ENCODE data around the gene TMC1. TPM values are rescaled to one million over a fixed set of nuclear protein-coding genes. Genes with fewer than 3 reads are reported as not detected.

TMC1 gene
- total RNA-seq, 1 experiment from 2014 or later: 5.5 TPM

GRCh38 chr9:72779614-72780013, 258.2 kb downstream of the TMC1 start:
- H3F3A ChIP-seq (ENCODE audit: insufficient read depth, low read depth): no peaks in the 10 kb centered on the region
- H3K4me2 ChIP-seq: peak overlapping the region; percentile 11; the same call in 1 of the 2 replicates
- H3K9me3 ChIP-seq (ENCODE audit: insufficient read depth, low read depth): peaks cover 1% of the 10 kb centered on the region; the same call in 1 of the 2 replicates
- TF ChIP-seq EZH2 (IDR thresholded peaks at IDR 0.05; ENCODE audit: low read depth) (no peak), CTCF (conservative IDR thresholded peaks at IDR 0.05) (no peak)
- H3K36me3 ChIP-seq (ENCODE audit: low read depth): no peaks in the 10 kb centered on the region
- no peaks in the 10 kb centered on the region for H3K9me2 ChIP-seq (ENCODE audit: insufficient read depth)
- H3K79me2 ChIP-seq (ENCODE audit: low read depth): no peaks in the 10 kb centered on the region
- no peak overlapping the region for H3K4me3 ChIP-seq
- POLR2A ChIA-PET (ENCODE audit: unreplicated experiment): interaction anchor here (0.6 kb wide), 3 partner anchors 15 to 47 kb away, joined by 4 to 6 read pairs (median 4); no protein-coding TSS in a partner anchor
- H2AFZ ChIP-seq: no peak overlapping the region
- no peaks in the 10 kb centered on the region for H3K27me3 ChIP-seq (ENCODE audit: insufficient read depth, low read depth)
- no TSS peak for BruUV-seq (replicated peaks)
- CTCF ChIA-PET: interaction anchor here (0.6 kb wide), 1 partner anchor 46 kb away, joined by 3 read pairs; no protein-coding TSS in a partner anchor
- H4K20me1 ChIP-seq (ENCODE audit: insufficient read depth): no peaks in the 10 kb centered on the region
- DNase-seq: peak in 1 of 2 experiments; percentile 66
- no peak overlapping the region for H3K27ac ChIP-seq
- intact Hi-C loops (cut with micrococcal nuclease; ENCODE audit: unreplicated experiment): no loop called here
- H3K4me1 ChIP-seq (replicated peaks; ENCODE audit: insufficient read depth): peaks cover 16% of the 10 kb centered on the region

GRCh38 chr9:72786948-72787347, 265.5 kb downstream of the TMC1 start:
- 0 out of 2 replicates have a peak, but pooled peaks cover 3% of the 10 kb centered on the region for H3K4me1 ChIP-seq (replicated peaks; ENCODE audit: insufficient read depth)
- no peaks in the 10 kb centered on the region; the same call in 1 of the 2 replicates for H3K9me2 ChIP-seq (ENCODE audit: insufficient read depth)
- H3K79me2 ChIP-seq (ENCODE audit: low read depth): no peaks in the 10 kb centered on the region
- no peaks in the 10 kb centered on the region for H4K20me1 ChIP-seq (ENCODE audit: insufficient read depth)
- BruUV-seq (replicated peaks): no TSS peak
- H3K4me2 ChIP-seq: no peak overlapping the region
- no peak overlapping the region for H3K4me3 ChIP-seq
- no peaks in the 10 kb centered on the region for H3K36me3 ChIP-seq (ENCODE audit: low read depth)
- H3K9me3 ChIP-seq (ENCODE audit: insufficient read depth, low read depth): no peaks in the 10 kb centered on the region
- no peaks in the 10 kb centered on the region for H3F3A ChIP-seq (ENCODE audit: insufficient read depth, low read depth)
- TF ChIP-seq EZH2 (IDR thresholded peaks at IDR 0.05; ENCODE audit: low read depth): no peak
- no peak for TF ChIP-seq CTCF (conservative IDR thresholded peaks at IDR 0.05)
- intact Hi-C loops (cut with micrococcal nuclease; ENCODE audit: unreplicated experiment): no loop called here
- ChIA-PET POLR2A (ENCODE audit: unreplicated experiment) (interaction anchor here (0.5 to 0.7 kb wide), 3 partner anchors 34 to 997 kb away, joined by 3 to 8 read pairs (median 4); no protein-coding TSS in a partner anchor), CTCF (interaction anchor here (0.7 to 1.5 kb wide), 2 partner anchors 35 to 640 kb away, joined by 7 to 10 read pairs; no protein-coding TSS in a partner anchor)
- H2AFZ ChIP-seq: no peak overlapping the region
- DNase-seq: no peak
- H3K27ac ChIP-seq: no peak overlapping the region
- H3K27me3 ChIP-seq (ENCODE audit: insufficient read depth, low read depth): no peaks in the 10 kb centered on the region

GRCh38 chr9:72788966-72789735, 267.7 kb downstream of the TMC1 start:
- CTCF ChIA-PET: no interaction called here
- H3K36me3 ChIP-seq (ENCODE audit: low read depth): no peaks in the 10 kb centered on the region
- intact Hi-C loops (cut with micrococcal nuclease; ENCODE audit: unreplicated experiment): no loop called here
- POLR2A ChIA-PET (ENCODE audit: unreplicated experiment): interaction anchor here (0.6 to 0.7 kb wide), 3 partner anchors 235 to 649 kb away, joined by 3 to 10 read pairs (median 8); partner anchors contain the start of gene ZFAND5
- BruUV-seq (replicated peaks): no TSS peak
- no peaks in the 10 kb centered on the region for H3K9me3 ChIP-seq (ENCODE audit: insufficient read depth, low read depth)
- H4K20me1 ChIP-seq (ENCODE audit: insufficient read depth): no peaks in the 10 kb centered on the region
- TF ChIP-seq CTCF (conservative IDR thresholded peaks at IDR 0.05): no peak
- no peak for TF ChIP-seq EZH2 (IDR thresholded peaks at IDR 0.05; ENCODE audit: low read depth)
- H3K27me3 ChIP-seq (ENCODE audit: insufficient read depth, low read depth): no peaks in the 10 kb centered on the region
- H3K4me2 ChIP-seq: no peak overlapping the region
- no peak overlapping the region for H3K4me3 ChIP-seq
- H3K27ac ChIP-seq: no peak overlapping the region
- H3K4me1 ChIP-seq (replicated peaks; ENCODE audit: insufficient read depth): 0 out of 2 replicates have a peak, but pooled peaks cover 3% of the 10 kb centered on the region
- peak; percentile 25 to 53 for DNase-seq
- no peaks in the 10 kb centered on the region for H3F3A ChIP-seq (ENCODE audit: insufficient read depth, low read depth)
- peak overlapping the region; percentile 28; the same call in 1 of the 2 replicates for H2AFZ ChIP-seq
- H3K9me2 ChIP-seq (ENCODE audit: insufficient read depth): no peaks in the 10 kb centered on the region; the same call in 1 of the 2 replicates
- H3K79me2 ChIP-seq (ENCODE audit: low read depth): no peaks in the 10 kb centered on the region

Measured in PC-9 (cell line).